Kidney tubule cell (primary cell): Measurements from ENCODE around the gene TSPAN5.
"Not testable (repeated sequence)": the region's sequence is repeated elsewhere in the genome, so short reads cannot be mapped to it uniquely, and the experiment has no call there.

Source experiments
- DNase-seq: peaks from one replicate; pipeline ENCODE4 v3.0.0-alpha.2; 2018; ENCODE audit warnings: low spot score

TSPAN5 gene

DNA sequence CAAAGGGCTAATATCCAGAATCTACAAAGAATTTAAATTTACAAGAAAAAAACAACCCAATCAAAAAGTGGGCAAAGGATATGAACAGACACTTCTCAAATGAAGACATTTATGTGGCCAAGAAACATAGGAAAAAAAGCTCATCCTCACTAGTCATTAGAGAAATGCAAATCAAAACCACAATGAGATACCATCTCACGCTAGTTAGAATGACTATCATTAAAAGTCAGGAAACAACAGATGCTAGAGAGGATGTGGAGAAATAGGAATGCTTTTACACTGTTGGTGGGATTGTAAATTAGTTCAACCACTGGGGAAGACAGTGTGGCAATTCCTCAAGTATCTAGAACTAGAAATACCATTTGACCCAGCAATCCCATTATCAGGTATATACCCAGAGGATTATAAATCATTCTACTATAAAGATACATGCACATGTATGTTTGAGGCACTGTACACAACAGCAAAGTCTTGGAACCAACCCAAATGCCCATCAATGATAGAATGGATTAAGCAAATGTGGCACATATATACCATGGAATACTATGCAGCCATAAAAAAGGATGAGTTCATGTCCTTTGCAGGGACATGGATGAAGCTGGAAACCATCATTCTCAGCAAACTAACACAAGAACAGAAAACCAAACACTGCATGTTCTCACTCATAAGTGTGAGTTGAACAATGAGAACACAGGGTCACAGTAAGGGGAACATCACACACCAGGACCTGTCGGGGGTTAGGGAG is 197.1 kb downstream of the TSPAN5 start:
- not testable (repeated sequence) for DNase-seq

- not testable (repeated sequence) for DNase-seq
These were observed 201.0 kb downstream of the TSPAN5 start for GRCh38 chr4:98457422-98457821.

DNA sequence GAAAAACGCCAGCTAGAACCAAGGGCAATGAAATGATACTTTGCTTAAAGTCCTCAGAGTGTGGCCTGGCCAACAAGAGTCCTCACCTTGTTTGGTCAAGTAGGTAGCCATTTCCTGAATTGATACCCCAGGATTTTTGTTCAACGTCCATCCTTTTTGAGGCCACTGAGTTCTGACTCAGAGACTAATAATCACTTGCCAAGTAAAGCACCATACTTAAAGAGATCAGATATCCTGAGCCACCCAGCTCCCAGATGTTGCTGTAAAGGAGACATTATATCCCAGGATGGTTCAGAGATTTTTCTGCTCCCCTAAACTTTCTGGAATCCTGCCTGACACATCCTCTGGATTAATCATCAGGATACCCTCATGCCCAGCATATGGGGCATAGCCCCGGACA is 206.3 kb downstream of the TSPAN5 start:
- no peak for DNase-seq

DNA sequence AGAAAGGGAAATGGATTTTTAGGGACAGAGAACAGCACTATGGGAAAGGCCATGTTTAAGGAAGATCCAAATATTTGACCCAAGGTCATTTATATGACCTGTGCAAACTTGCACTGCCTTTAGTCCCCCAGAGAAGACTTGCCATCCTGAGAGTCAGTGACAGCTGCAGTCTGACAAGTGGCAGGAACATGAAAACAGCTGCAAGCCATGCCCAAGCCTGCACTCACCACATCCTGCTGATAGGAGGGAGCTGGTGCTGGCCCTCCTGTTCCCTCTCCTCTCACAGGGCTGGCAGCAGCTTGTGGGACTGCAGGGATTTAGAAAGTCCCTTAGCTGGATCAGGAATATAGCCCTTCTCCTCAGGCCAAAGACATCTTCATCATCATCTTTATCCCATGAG is 209.5 kb downstream of the TSPAN5 start:
- DNase-seq: no peak

DNA sequence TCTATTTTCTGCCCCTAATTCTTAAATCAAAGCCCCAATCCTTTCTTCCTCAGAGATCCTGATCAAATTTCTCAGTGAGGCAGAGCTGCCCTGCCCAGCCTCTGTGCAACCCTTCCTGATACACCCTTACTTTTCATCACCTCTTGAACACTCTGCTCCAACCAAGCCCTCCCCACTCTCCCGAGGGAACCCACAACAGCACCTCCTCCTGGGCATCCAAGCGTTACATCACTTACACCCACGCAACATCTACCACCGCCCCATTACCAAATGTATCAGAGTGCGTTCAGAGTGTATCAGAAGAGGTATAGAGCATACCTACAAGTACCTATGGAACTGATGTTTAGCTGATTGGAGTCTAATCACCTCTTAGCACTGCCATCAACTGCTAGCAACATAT is 210.8 kb downstream of the TSPAN5 start:
- no peak for DNase-seq

DNA sequence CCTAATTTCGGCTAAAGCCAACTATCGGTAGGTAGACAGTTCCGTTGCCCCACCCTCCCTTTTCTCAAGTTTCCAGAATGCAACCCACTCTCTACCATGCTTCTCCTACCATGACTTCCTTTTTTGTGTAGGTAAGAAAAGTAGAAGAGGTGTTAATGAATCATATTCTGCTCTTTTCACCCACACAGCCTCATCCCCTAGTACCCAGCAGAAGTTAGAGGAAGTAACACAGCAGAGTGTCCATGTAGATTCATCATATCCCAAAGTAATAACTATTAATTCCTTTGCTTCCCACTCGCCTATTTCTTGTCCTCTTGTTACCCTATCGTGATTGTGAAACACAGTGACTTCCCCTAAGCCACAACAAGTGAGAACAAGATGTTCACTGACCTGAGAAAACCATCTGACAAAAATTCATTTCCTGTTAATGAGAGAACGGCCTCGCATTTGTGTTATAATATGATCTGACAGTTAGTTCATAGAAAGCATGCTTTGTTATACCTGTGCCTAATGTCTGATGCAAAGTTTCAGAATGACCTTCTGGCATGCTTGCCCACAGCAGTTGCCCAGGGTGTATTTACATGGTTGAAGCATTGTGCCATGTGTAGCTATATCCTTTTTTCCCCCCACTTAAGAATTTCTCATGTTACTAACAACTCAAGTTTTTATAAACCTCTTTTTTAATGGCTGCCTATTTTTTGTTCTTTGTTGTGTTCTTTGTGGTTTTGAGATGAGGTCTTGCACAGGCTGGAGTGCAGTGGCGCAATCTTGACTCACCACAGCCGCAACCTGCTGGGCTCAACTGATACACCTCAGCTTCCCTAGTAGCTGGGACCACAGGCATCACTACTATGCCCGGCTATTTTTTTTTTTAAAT is 211.7 kb downstream of the TSPAN5 start:
- peak; percentile 32 for DNase-seq

DNA sequence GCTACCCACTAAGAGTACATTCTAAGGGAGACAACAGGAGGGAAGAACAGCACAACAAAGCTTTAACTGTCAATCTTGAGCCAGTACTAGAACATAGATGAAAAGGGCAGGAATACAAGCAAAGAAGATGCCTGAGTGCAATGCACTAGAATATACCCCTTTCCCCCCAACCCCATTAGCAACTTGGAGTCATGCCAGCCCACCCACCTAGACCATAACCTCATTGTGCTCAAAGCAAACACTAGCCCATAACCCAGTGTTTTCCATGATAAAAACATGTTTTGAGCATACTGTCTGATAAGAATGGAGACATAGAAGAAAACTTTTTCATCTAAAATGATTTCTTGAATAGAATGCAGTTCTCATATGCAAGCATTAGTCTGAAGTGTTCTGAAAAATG is 214.0 kb downstream of the TSPAN5 start:
- no peak for DNase-seq

DNA sequence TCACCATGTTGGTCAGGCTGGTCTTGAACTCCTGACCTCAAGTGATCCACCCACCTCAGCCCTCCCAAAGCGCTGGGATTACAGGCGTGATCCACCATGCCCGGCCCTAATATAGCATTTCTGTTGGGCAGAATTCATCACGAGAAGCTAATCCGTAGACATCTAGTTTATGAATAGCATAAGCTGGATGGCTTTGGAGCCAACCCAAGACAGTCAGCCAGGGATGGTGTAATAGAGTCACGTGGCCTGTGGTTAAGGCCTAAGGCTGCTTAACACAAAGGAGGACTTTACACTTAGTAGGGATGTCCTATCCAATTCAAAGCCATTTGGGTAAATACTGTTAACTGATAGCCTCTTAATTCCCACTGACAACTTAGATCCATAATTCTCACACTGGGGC is 223.6 kb downstream of the TSPAN5 start:
- DNase-seq: no peak

- DNase-seq: no peak
These were observed 224.7 kb downstream of the TSPAN5 start for GRCh38 chr4:98433691-98434090.

DNA sequence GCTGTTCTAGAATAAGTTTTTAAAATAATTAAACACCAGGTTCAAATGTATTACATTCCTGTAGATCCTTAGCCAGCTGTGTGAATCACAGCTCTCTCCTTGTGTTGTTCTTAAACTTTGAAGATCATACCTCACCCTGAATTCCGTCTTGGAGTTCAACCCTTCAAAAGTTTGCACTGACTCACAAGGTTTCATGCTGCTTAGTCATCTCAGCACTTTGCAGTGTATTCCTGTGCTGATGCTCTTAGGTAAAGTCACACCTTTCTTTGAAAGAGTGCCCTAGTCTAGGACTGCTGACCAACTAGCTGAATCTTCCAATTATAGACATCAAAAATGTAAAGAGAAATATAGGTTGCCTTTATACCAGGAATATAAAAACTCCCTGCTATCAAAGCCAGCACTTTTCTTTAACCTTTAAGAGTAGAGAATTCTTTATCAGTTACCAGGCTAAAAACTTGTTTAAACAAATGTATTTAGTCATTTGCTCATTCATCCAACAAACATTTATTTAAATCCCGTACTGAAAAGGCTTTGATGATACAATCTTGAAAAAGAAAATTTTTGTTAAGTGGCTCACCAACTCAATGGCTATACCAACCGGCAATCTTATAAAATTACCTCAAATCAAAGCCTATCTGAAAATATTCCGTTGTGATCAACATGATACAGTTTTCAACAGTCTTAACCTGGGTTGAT is 227.6 kb downstream of the TSPAN5 start:
- peak; percentile 95 for DNase-seq

DNA sequence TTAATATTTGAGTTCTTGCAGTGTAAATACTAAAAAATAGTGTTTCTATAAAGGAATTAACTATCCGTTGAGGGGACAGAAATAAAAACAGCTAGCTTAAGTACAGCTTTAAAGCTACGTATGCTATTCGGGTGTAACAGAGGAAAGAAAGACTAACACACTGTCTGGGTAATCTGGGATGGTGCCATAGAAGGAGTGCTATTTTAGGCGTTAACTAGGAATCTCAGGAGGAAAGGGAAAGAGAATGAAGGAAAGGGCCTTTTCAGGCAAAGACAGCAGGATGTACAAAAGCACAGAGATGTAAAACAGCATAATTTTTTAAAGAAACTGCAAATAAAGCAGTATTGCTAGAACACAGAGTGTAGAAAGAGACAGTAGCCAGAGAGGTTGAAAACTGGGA is 235.4 kb downstream of the TSPAN5 start:
- no peak for DNase-seq

- peak; percentile 70 for DNase-seq
These were observed 237.3 kb downstream of the TSPAN5 start for GRCh38 chr4:98421111-98421510.
